ENCODE measurements around the gene STX3.

STX3 gene

GRCh38 chr11:59771605-59772004 lies 16.4 kb downstream of the STX3 start:
- TF ChIP-seq SPI1 (IDR thresholded peaks at IDR 0.05; ENCODE audit: borderline replicate concordance, low read depth) (no peak), REST (IDR thresholded peaks at IDR 0.05; ENCODE audit: insufficient replicate concordance, low read depth) (no peak), GABPA (IDR thresholded peaks at IDR 0.05; ENCODE audit: low read depth) (no peak)
- no peak overlapping the region for H3K4me3 ChIP-seq (replicated peaks; ENCODE audit: insufficient read depth, low read length)
- H3K27me3 ChIP-seq (ENCODE audit: insufficient read depth, poor library complexity, severe bottlenecking), result no peaks in the 10 kb centered on the region
- peak; percentile 50 to 58 for DNase-seq (ENCODE audit: low read depth in 1 of 2, low spot score in 1 of 2)
- peak overlapping the region; percentile 98 for H3K27ac ChIP-seq (replicated peaks)

GRCh38 chr11:59773083-59773440 lies 17.9 kb downstream of the STX3 start:
- TF ChIP-seq CTCF (IDR thresholded peaks at IDR 0.05; ENCODE audit: insufficient read depth, low read length) (no peak), SPI1 (IDR thresholded peaks at IDR 0.05; ENCODE audit: borderline replicate concordance, low read depth) (no peak), GABPA (IDR thresholded peaks at IDR 0.05; ENCODE audit: low read depth) (no peak), POLR2AphosphoS5 (IDR thresholded peaks at IDR 0.05; ENCODE audit: low read depth) (no peak), REST (IDR thresholded peaks at IDR 0.05; ENCODE audit: insufficient replicate concordance, low read depth) (no peak)
- no peaks in the 10 kb centered on the region for H3K27me3 ChIP-seq (ENCODE audit: insufficient read depth, poor library complexity, severe bottlenecking)
- peak in 1 of 2 experiments; percentile 18 for DNase-seq (ENCODE audit: low read depth in 1 of 2, low spot score in 1 of 2)
- H3K4me3 ChIP-seq (replicated peaks; ENCODE audit: insufficient read depth, low read length), result no peak overlapping the region
- H3K27ac ChIP-seq (replicated peaks), result peak overlapping the region; percentile 98

- H3K27ac ChIP-seq (replicated peaks), result no peak overlapping the region
- H3K4me3 ChIP-seq (replicated peaks; ENCODE audit: insufficient read depth, low read length), result no peak overlapping the region
- H3K27me3 ChIP-seq (ENCODE audit: insufficient read depth, poor library complexity, severe bottlenecking), result no peaks in the 10 kb centered on the region
- no peak for TF ChIP-seq CTCF (IDR thresholded peaks at IDR 0.05; ENCODE audit: insufficient read depth, low read length)
- no peak for TF ChIP-seq GABPA (IDR thresholded peaks at IDR 0.05; ENCODE audit: low read depth)
- no peak for TF ChIP-seq REST (IDR thresholded peaks at IDR 0.05; ENCODE audit: insufficient replicate concordance, low read depth)
- no peak for TF ChIP-seq SPI1 (IDR thresholded peaks at IDR 0.05; ENCODE audit: borderline replicate concordance, low read depth)
- no peak for TF ChIP-seq POLR2AphosphoS5 (IDR thresholded peaks at IDR 0.05; ENCODE audit: low read depth)
- no peak for DNase-seq (ENCODE audit: low read depth in 1 of 2, low spot score in 1 of 2)
Observed at GRCh38 chr11:59776210-59777066, 21.3 kb downstream of the STX3 start.

Data from HL-60 (cell line).